Activated T-cell treated with anti-CD3 and anti-CD28 coated beads, Interleukin-2, amount 50 U/mL, for 72 hours (primary cell): Measurements from ENCODE around the gene RBM24. TPM values are rescaled to one million over a fixed set of nuclear protein-coding genes. Genes with fewer than 3 reads are reported as not detected.

ENCODE experiments used
- ATAC-seq, 2 donors: fragments of 150-1000 bp; cut with Tn5 transposase; replicated peaks in 1 of 2; 2 replicates each; pipeline ENCODE4 v1.10.0; 2021; ENCODE audit warnings: moderate library complexity in 2 of 2, mild to moderate bottlenecking in 1 of 2
- DNase-seq, 2 donors: peaks; one replicate each; pipeline ENCODE4 v3.0.0; 2021 to 2022; ENCODE audit warnings: mixed read lengths in 1 of 2
- H3K27ac Mint-ChIP-seq: one replicate; pipeline ENCODE4 v1.8.0; 2022; ENCODE audit warnings: mild to moderate bottlenecking, moderate library complexity, mixed read lengths
- H3K27me3 Mint-ChIP-seq: one replicate; pipeline ENCODE4 v1.8.0; 2022; ENCODE audit warnings: low read depth, mixed read lengths
- H3K36me3 Mint-ChIP-seq, 2 donors: one replicate each; pipeline ENCODE4 v1.8.0; 2022; ENCODE audit warnings: mixed read lengths in 2 of 2, mild to moderate bottlenecking in 1 of 2; ENCODE audit not compliant: insufficient read depth in 2 of 2
- H3K4me1 Mint-ChIP-seq: one replicate; pipeline ENCODE4 v1.8.0; 2022; ENCODE audit warnings: low read depth, mixed read lengths
- H3K4me3 Mint-ChIP-seq, 2 donors: one replicate each; pipeline ENCODE4 v1.8.0; 2022; ENCODE audit warnings: mild to moderate bottlenecking in 2 of 2, mixed read lengths in 2 of 2, moderate library complexity in 2 of 2
- H3K9me3 Mint-ChIP-seq, 2 donors: one replicate each; pipeline ENCODE4 v1.8.0; 2022; ENCODE audit warnings: mixed read lengths in 2 of 2
- total RNA-seq, 2 donors: library from RNA; stranded (reverse); gene quantifications; one replicate each; pipeline ENCODE4 v1.2.3, GENCODE V29; 2022

RBM24 gene
- total RNA-seq, 2 donors from 2014 or later = not detected

- ATAC-seq (no peak), DNase-seq (no peak)
- no peak overlapping the region for H3K4me3 Mint-ChIP-seq
- no peaks in the 10 kb centered on the region for H3K9me3 Mint-ChIP-seq
- H3K27me3 Mint-ChIP-seq = peaks cover 62% of the 10 kb centered on the region
- no peaks in the 10 kb centered on the region for H3K4me1 Mint-ChIP-seq
- no peak overlapping the region for H3K27ac Mint-ChIP-seq
- H3K36me3 Mint-ChIP-seq = no peaks in the 10 kb centered on the region
Measured at GRCh38 chr6:17276766-17277165, 4.4 kb upstream of the RBM24 start.

GRCh38 chr6:17277256-17277655, 3.9 kb upstream of the RBM24 start:
- Mint-ChIP-seq H3K4me3 (no peak overlapping the region), H3K27me3 (peaks cover 67% of the 10 kb centered on the region), H3K36me3 (no peaks in the 10 kb centered on the region), H3K27ac (no peak overlapping the region), H3K9me3 (no peaks in the 10 kb centered on the region), H3K4me1 (no peaks in the 10 kb centered on the region)
- ATAC-seq (no peak), DNase-seq (no peak)

- no peaks in the 10 kb centered on the region for H3K4me1 Mint-ChIP-seq
- DNase-seq (no peak), ATAC-seq (no peak)
- no peaks in the 10 kb centered on the region for H3K36me3 Mint-ChIP-seq
- H3K27ac Mint-ChIP-seq = no peak overlapping the region
- no peaks in the 10 kb centered on the region for H3K9me3 Mint-ChIP-seq
- H3K4me3 Mint-ChIP-seq = no peak overlapping the region
- peaks cover 76% of the 10 kb centered on the region for H3K27me3 Mint-ChIP-seq
Measured at GRCh38 chr6:17278289-17279063, 2.7 kb upstream of the RBM24 start.

- no peaks in the 10 kb centered on the region for H3K9me3 Mint-ChIP-seq
- DNase-seq = no peak
- peaks cover 68% of the 10 kb centered on the region for H3K27me3 Mint-ChIP-seq
- no peaks in the 10 kb centered on the region for H3K36me3 Mint-ChIP-seq
- ATAC-seq = no peak
- no peaks in the 10 kb centered on the region for H3K4me1 Mint-ChIP-seq
- no peak overlapping the region for H3K27ac Mint-ChIP-seq
- peak overlapping the region; percentile 9 to 22 for H3K4me3 Mint-ChIP-seq
Measured at GRCh38 chr6:17280138-17280537, 1.0 kb upstream of the RBM24 start.

GRCh38 chr6:17280552-17281090, 540 bp upstream of the RBM24 start:
- H3K4me3 Mint-ChIP-seq = peak overlapping the region; percentile 22 to 81
- DNase-seq = peak; percentile 13 to 16

GRCh38 chr6:17281497-17282481, 628 bp downstream of the RBM24 start:
- Mint-ChIP-seq H3K4me1 (no peaks in the 10 kb centered on the region), H3K4me3 (peak overlapping the region; percentile 69 to 83), H3K36me3 (no peaks in the 10 kb centered on the region), H3K27ac (no peak overlapping the region), H3K9me3 (no peaks in the 10 kb centered on the region), H3K27me3 (peaks cover 71% of the 10 kb centered on the region)
- DNase-seq = peak in 1 of 2 donors; percentile 4
- peak in 1 of 2 donors; percentile 26 for ATAC-seq

More at GRCh38 chr6:17280552-17281090, 540 bp upstream of the RBM24 start:
- Mint-ChIP-seq H3K4me1 (no peaks in the 10 kb centered on the region), H3K36me3 (no peaks in the 10 kb centered on the region), H3K9me3 (no peaks in the 10 kb centered on the region), H3K27me3 (peaks cover 73% of the 10 kb centered on the region), H3K27ac (no peak overlapping the region)
- ATAC-seq = peak; percentile 63 to 64

GRCh38 chr6:17283074-17283473, 1.9 kb downstream of the RBM24 start:
- Mint-ChIP-seq H3K36me3 (no peaks in the 10 kb centered on the region), H3K27ac (no peak overlapping the region), H3K4me1 (no peaks in the 10 kb centered on the region), H3K9me3 (no peaks in the 10 kb centered on the region), H3K4me3 (no peak overlapping the region), H3K27me3 (peaks cover 59% of the 10 kb centered on the region)
- DNase-seq (no peak), ATAC-seq (no peak)

GRCh38 chr6:17289630-17290061, 8.5 kb downstream of the RBM24 start:
- no peak overlapping the region for H3K27ac Mint-ChIP-seq
- no peaks in the 10 kb centered on the region for H3K9me3 Mint-ChIP-seq
- H3K27me3 Mint-ChIP-seq = peaks cover 30% of the 10 kb centered on the region

GRCh38 chr6:17291778-17292177, 10.6 kb downstream of the RBM24 start:
- no peak overlapping the region for H3K27ac Mint-ChIP-seq

More at GRCh38 chr6:17289630-17290061, 8.5 kb downstream of the RBM24 start:
- DNase-seq = no peak
- no peak overlapping the region for H3K4me3 Mint-ChIP-seq
- H3K36me3 Mint-ChIP-seq = no peaks in the 10 kb centered on the region
- no peaks in the 10 kb centered on the region for H3K4me1 Mint-ChIP-seq
- no peak for ATAC-seq

GRCh38 chr6:17292600-17293133, 11.5 kb downstream of the RBM24 start:
- no peaks in the 10 kb centered on the region for H3K36me3 Mint-ChIP-seq
- no peaks in the 10 kb centered on the region for H3K4me1 Mint-ChIP-seq
- DNase-seq (no peak), ATAC-seq (no peak)
- H3K4me3 Mint-ChIP-seq = no peak overlapping the region
- peaks cover 23% of the 10 kb centered on the region for H3K27me3 Mint-ChIP-seq
- no peaks in the 10 kb centered on the region for H3K9me3 Mint-ChIP-seq
- no peak overlapping the region for H3K27ac Mint-ChIP-seq

More at GRCh38 chr6:17291778-17292177, 10.6 kb downstream of the RBM24 start:
- Mint-ChIP-seq H3K36me3 (no peaks in the 10 kb centered on the region), H3K4me3 (no peak overlapping the region), H3K27me3 (peaks cover 23% of the 10 kb centered on the region), H3K4me1 (no peaks in the 10 kb centered on the region), H3K9me3 (no peaks in the 10 kb centered on the region)
- ATAC-seq (no peak), DNase-seq (no peak)

- H3K27ac Mint-ChIP-seq = no peak overlapping the region
- peaks cover 20% of the 10 kb centered on the region for H3K27me3 Mint-ChIP-seq
- H3K36me3 Mint-ChIP-seq = no peaks in the 10 kb centered on the region
- no peaks in the 10 kb centered on the region for H3K9me3 Mint-ChIP-seq
- H3K4me3 Mint-ChIP-seq = no peak overlapping the region
- DNase-seq (no peak), ATAC-seq (no peak)
- H3K4me1 Mint-ChIP-seq = no peaks in the 10 kb centered on the region
Measured at GRCh38 chr6:17293395-17293794, 12.2 kb downstream of the RBM24 start.

- no peak for ATAC-seq
Measured at GRCh38 chr6:17297271-17298080, 16.3 kb downstream of the RBM24 start.

More at GRCh38 chr6:17297271-17298080, 16.3 kb downstream of the RBM24 start:
- Mint-ChIP-seq H3K27ac (no peak overlapping the region), H3K9me3 (no peaks in the 10 kb centered on the region), H3K4me1 (no peaks in the 10 kb centered on the region), H3K4me3 (no peak overlapping the region), H3K36me3 (no peaks in the 10 kb centered on the region), H3K27me3 (peaks cover under 1% of the 10 kb centered on the region)
- DNase-seq = no peak
